ENCODE results near the gene CXCL13. TPM values are rescaled to one million over a fixed set of nuclear protein-coding genes. Genes with fewer than 3 reads are reported as not detected.
"Not testable (repeated sequence)": the region's sequence is repeated elsewhere in the genome, so short reads cannot be mapped to it uniquely, and the experiment has no call there.

The CXCL13 gene
- total RNA-seq, 2 donors from 2014 or later: 0.18 to 2.5 TPM

DNA sequence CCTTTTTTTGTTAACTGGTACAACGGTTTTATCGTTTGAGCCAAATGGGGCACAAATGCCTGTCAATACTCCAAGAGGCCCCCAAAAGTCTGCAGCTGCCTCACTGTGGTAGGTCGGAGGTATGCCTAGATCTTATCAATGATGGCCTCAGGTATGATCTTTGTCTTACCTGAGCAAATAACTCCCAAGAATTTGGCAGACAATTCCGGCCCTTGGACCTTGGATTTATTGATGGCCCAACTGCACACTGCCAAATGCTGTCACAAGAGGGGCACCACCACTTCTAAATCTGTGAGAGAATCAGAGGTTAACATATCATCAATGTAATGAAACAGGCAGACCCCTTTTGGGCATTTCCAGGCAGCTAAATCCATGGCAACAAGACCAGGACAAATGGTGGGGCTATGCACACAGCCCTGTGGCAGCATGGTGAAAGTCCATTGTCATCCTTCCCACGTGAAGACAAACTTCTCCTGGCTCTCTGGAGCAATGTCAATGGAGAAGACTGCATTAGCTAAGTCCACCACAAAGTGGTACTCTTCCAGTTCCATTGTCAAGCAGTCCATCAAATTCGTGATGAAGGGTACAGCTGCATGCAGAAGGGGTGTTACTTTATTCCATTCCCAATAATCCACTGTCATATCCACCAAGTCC is 28.6 kb downstream of the CXCL13 start:
- Mint-ChIP-seq H3K9me3 (peaks cover 0 to 13% of the 10 kb centered on the region in 2 donors), H3K27ac (no peak overlapping the region), H3K36me3 (peaks cover 0 to 15% of the 10 kb centered on the region in 2 donors)
- ATAC-seq (no peak), DNase-seq (ENCODE audit: low spot score in 2 of 2) (no peak)

DNA sequence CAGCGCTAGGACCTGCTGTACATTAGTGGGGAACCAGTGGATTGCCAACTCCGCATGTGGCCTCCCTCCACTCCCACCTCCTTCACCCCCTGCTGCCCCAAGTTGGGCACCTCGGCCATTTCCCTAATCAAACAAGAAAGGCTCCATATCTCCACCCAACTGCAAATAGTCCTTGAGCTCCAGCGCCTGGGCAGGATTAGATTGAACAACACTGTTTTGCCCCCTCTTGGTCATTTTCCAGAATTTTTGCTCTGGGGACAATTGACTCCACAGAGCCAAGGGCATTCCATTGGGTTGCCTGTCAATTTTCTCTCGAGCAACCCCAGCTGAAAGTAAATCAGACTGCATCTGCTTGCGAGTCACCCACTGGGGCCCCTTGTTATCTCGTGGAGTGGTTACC is 29.6 kb downstream of the CXCL13 start:
- H3K9me3 Mint-ChIP-seq: peaks cover 0 to 13% of the 10 kb centered on the region in 2 donors
- no peak overlapping the region for H3K27ac Mint-ChIP-seq
- peaks cover 0 to 15% of the 10 kb centered on the region in 2 donors for H3K36me3 Mint-ChIP-seq
- DNase-seq (ENCODE audit: low spot score in 2 of 2): no peak
- ATAC-seq: no peak

DNA sequence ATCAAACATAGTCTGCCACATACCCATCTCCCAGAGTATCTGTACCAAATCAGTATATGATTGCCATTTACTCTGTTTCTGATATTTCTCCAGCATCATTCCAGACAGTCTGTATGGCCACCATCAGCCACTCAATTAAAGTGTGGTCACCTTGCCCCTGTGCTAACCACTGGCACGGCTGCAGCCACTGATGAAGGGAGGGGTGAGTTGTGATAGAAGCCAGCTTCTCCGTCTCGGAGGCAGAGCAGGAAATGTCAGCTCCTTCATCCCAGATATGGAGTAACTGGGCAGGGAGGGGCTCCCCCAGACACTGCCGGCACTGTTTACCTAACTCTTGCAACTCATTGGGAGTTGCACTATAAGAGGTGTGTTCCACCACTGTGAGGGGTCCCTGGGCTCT is 30.3 kb downstream of the CXCL13 start:
- H3K27ac Mint-ChIP-seq: no peak overlapping the region
- H3K9me3 Mint-ChIP-seq: peaks cover 0 to 13% of the 10 kb centered on the region in 2 donors
- no peak for ATAC-seq
- H3K36me3 Mint-ChIP-seq: peaks cover 0 to 15% of the 10 kb centered on the region in 2 donors
- DNase-seq (ENCODE audit: low spot score in 2 of 2): no peak

DNA sequence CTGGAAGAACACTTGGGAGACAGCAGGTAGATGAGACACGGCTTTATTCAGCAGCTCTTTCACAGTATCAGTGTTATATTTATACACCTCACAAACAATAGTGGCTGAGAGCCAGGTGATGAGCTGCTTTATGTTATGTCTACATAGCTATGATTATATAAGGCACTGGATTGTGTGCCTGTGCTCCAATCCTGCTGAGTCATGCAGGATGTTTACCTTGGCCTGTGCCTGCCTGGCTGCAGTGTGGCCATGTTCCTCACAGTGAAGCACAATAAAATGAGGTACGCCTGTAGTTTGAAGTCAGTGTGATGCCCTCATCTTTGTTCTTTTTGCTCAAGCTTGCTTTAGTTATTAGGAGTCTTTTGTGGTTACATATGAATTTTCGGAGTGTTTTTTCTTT is 31.3 kb downstream of the CXCL13 start:
- DNase-seq (ENCODE audit: low spot score in 2 of 2) (no peak), ATAC-seq (no peak)
- Mint-ChIP-seq H3K27ac (no peak overlapping the region), H3K36me3 (peaks cover 0 to 15% of the 10 kb centered on the region in 2 donors), H3K9me3 (peaks cover 0 to 13% of the 10 kb centered on the region in 2 donors)

DNA sequence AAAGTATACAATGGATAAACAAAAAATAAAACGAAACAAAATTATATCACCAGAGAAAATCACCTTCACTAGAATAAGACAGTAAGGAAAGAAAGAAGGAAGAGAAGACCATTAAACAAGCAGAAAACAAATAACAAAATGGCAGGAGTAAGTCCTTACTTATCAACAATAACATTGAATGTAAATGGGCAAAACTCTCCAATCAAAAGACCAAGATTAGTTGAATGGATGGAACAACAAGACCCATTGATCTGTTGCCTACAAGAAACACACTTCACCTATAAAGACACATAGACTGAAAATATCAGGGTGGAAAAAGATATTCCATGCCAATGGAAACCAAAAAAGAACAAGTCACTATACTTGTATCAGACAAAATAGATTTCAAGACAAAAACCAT is 38.4 kb downstream of the CXCL13 start:
- peaks cover 22 to 31% of the 10 kb centered on the region in 2 donors for H3K36me3 Mint-ChIP-seq
- not testable (repeated sequence) for ATAC-seq; H3K27ac Mint-ChIP-seq; DNase-seq (ENCODE audit: low spot score in 2 of 2)
- peaks cover 24 to 30% of the 10 kb centered on the region in 2 donors for H3K9me3 Mint-ChIP-seq

DNA sequence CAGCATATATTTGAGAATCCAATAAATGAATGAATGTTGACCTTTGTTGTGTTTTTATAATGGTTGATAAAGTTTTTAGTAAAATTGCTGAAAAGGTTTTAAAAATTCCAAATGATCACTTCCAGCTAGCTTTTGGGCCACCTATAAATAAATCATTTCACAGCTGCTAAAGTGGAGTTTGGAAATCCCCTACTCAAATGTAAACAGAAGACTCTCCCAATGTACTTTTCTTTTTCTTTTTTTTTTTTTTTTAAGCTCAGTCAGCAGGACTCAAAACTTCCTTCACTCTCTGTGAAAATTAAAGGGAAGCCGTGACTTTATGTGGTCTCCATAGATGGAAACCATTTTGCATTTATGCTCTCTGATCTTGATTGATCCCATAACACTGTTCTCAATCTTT is 45.2 kb downstream of the CXCL13 start:
- Mint-ChIP-seq H3K36me3 (peaks cover 6 to 10% of the 10 kb centered on the region in 2 donors), H3K27ac (no peak overlapping the region), H3K9me3 (peaks cover 10 to 14% of the 10 kb centered on the region in 2 donors)
- ATAC-seq: no peak
- no peak for DNase-seq (ENCODE audit: low spot score in 2 of 2)

DNA sequence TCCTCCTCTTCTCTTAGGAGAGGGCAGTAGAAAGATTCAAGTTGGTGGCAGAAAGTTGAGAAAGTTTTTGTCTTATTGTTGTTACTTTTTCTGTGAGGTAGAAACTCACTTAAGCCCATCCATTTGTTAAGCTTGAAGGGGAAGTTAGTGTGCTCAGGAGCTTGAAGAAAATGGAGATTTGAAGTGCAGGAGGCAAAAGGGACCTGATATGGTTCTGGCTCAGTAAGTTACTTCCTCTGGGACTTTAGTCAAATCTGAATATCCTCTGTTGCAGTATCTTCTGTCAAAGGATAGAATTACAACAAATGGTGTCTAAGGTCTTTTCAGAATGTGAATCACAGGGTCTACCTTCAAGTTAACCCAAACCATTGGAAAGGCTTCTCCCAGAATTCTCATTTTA is 46.2 kb downstream of the CXCL13 start:
- ATAC-seq (no peak), DNase-seq (ENCODE audit: low spot score in 2 of 2) (no peak)
- Mint-ChIP-seq H3K27ac (no peak overlapping the region), H3K9me3 (peaks cover 6 to 11% of the 10 kb centered on the region in 2 donors), H3K36me3 (peaks cover 5 to 7% of the 10 kb centered on the region in 2 donors)

DNA sequence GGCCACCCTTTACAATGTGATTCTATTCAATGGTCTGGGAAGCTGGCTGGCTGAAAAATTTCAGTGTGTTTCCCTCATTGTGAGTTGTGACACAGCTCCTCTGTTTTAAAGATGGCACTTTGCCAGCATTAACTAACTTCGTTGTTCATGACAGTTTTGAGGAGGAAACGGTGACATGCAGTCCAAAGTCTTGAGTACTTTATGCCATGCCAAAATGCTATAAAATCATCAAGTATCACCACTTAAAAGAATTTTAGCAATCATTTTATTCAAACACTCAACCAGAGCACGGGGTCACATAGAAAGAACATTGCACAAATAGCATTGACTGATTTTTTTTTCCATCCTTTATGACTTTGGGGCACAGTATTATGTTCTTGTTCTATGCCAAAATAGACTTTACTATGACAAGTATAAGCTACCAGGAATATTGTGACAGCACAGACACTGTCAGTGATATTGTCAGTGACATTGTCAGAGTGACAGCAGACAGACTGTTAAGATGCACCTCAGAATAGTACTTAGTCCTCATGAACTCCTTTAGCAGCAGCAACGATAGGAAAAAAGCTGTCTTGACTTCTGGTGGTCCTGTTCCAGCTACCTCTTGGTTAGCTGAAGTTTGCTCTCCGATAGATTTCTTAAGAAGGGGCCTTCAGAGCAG is 46.7 kb downstream of the CXCL13 start:
- Mint-ChIP-seq H3K9me3 (peaks cover 6 to 13% of the 10 kb centered on the region in 2 donors), H3K36me3 (peaks cover 9% of the 10 kb centered on the region in 2 donors), H3K27ac (no peak overlapping the region)
- ATAC-seq (no peak), DNase-seq (ENCODE audit: low spot score in 2 of 2) (no peak)

DNA sequence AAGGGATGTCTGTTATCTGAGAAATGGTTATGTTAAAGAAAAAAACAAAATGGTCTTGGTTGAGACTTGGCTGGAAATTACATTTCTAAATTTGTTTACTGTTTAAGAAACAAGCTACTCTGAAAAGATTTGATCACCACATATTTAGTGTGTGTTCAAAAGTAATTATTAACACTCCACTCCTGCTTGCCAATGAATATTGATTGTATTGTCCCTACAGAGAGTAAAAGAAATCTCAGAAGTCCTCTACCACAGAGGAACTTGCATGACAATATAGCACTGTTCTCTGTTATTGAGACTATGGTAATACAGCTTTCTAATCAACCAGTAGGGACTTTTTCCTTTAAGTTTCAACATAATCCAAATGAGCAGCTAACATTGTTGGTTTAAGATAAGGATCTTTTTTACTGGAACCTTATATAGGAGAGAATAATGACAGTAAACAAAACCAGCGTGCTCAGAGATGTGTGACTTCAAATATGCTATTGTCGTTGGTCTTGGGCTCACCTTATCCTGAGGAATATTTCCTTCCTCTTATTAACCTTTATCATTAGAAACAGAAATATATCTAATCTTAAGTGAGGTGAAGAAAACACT is 47.6 kb downstream of the CXCL13 start:
- peaks cover 13% of the 10 kb centered on the region in 2 donors for H3K36me3 Mint-ChIP-seq
- no peak overlapping the region for H3K27ac Mint-ChIP-seq
- DNase-seq (ENCODE audit: low spot score in 2 of 2) (no peak), ATAC-seq (no peak)
- peaks cover 6 to 12% of the 10 kb centered on the region in 2 donors for H3K9me3 Mint-ChIP-seq

DNA sequence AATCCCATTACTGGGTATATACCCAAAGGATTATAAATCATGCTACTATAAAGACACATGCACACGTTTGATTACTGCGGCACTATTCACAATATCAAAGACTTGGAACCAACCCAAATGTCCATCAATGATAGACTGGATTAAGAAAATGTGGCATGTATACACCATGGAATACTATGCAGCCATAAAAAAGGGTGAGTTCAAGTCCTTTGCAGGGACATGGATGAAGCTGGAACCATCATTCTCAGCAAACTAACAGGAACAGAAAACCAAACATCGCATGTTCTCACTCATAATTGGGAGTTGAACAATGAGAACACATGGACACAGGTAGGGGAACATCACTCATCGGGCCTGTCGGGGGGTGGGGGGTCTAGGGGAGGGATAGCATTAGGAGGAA is 54.7 kb downstream of the CXCL13 start:
- Mint-ChIP-seq H3K9me3 (peaks cover 6 to 12% of the 10 kb centered on the region in 2 donors), H3K36me3 (peaks cover 13% of the 10 kb centered on the region in 2 donors)
- DNase-seq (ENCODE audit: low spot score in 2 of 2); H3K27ac Mint-ChIP-seq; ATAC-seq: not testable (repeated sequence)

Other genes starting within 250 kb of the CXCL13 start
- gene CNOT6L, start 213.5 kb downstream of the CXCL13 start, total RNA-seq: 100 to 1,000 TPM; 105 to 114 TPM

All from activated naive CD4-positive, alpha-beta T cell treated with anti-CD3 and anti-CD28 coated beads, Interleukin-2, amount 50 U/mL, for 72 hours (primary cell).